Lower leg skin (tissue), 3 donors: ENCODE measurements around the gene ZSCAN12.

Experiments
- CTCF ChIP-seq, 3 donors: fragments of 450-650 bp; IDR thresholded peaks; one replicate each; pipeline ENCODE4 v1.5.1; 2016; ENCODE audit warnings: antibody characterized with exemption in 3 of 3, mild to moderate bottlenecking in 3 of 3, moderate library complexity in 2 of 3
- POLR2A ChIP-seq, 2 donors: fragments of 450-650 bp; IDR thresholded peaks; one replicate each; pipeline ENCODE4 v1.6.1; 2016 to 2017; ENCODE audit warnings: antibody characterized with exemption in 2 of 2, mild to moderate bottlenecking in 1 of 2, moderate library complexity in 1 of 2

DNA sequence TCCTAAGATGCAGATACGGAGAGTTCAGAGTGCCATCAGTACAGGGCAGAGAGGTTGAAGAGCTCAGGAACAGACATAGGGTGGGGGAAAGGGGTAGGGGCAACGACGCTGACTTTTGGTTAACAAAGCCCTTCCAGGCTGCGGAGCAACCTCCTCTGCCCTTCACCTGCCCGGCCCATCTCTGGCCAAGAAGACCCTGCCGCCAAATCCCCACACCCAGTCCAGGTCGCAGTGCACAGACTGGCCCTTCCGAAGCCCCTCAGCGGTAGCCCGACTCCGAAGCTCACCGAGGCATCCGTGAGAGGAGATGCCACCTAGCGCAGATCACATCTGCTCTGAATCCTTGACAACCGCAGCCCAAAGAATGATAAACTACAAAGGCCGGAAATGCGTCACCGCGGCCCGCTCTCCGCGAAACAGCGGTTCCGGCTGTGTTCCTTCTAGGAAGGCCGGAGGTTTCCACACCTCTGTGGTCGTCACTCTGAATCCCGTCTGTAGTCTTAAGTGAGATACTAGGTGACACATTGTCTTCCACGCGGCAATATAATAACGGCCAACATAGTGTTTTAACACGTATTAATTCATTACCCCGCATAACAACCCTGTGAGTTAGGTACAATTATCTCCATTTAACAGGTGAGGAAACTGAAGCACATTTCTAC lies 43.7 kb upstream of the ZSCAN12 start, which contains the start of gene ZSCAN23:
- TF ChIP-seq CTCF (IDR thresholded peaks at IDR 0.05) (no peak), POLR2A (IDR thresholded peaks at IDR 0.05) (no peak)
